MCF 10A (cell line): ENCODE measurements around the gene PDE8B. TPM values are rescaled to one million over a fixed set of nuclear protein-coding genes. Genes with fewer than 3 reads are reported as not detected.
"Not testable (repeated sequence)": the region's sequence is repeated elsewhere in the genome, so short reads cannot be mapped to it uniquely, and the experiment has no call there.

Experiments
- BruUV-seq: library from RNA; stranded (reverse); fragments of 400-500 nt; replicated peaks from 2 replicates; lab custom pipeline; 2021; lab: Mats Ljungman, UMichigan
- CTCF ChIA-PET: fragments of 300-600 bp; sonication (Branson Sonifier 250); formaldehyde crosslinking; extraction: SDS; loops from one replicate; lab custom pipeline; 2021; ENCODE audit warnings: antibody characterized with exemption, inconsistent platforms; lab: Yijun Ruan, JAX
- POLR2A ChIA-PET: fragments of 300-600, 350-650 bp; sonication (Branson Sonifier 250); formaldehyde crosslinking; extraction: SDS; loops from one replicate; lab custom pipeline; 2020; ENCODE audit warnings: antibody characterized with exemption, inconsistent platforms; lab: Yijun Ruan, JAX
- DNase-seq: peaks from one replicate; pipeline ENCODE4 v3.0.0-alpha.2; 2018; ENCODE audit not compliant: unreplicated experiment
- H3K27ac Mint-ChIP-seq: one replicate; pipeline ENCODE4 v1.8.0; 2022; ENCODE audit warnings: mild to moderate bottlenecking, low read depth, mixed read lengths; ENCODE audit not compliant: unreplicated experiment
- H3K27me3 Mint-ChIP-seq: one replicate; pipeline ENCODE4 v1.8.0; 2022; ENCODE audit warnings: mixed read lengths; ENCODE audit not compliant: insufficient read depth, unreplicated experiment
- H3K36me3 Mint-ChIP-seq: one replicate; pipeline ENCODE4 v1.8.0; 2022; ENCODE audit warnings: mild to moderate bottlenecking, moderate library complexity, mixed read lengths; ENCODE audit not compliant: insufficient read depth, unreplicated experiment
- H3K4me1 Mint-ChIP-seq: one replicate; pipeline ENCODE4 v1.8.0; 2022; ENCODE audit warnings: mixed read lengths; ENCODE audit not compliant: insufficient read depth, unreplicated experiment
- H3K4me3 Mint-ChIP-seq: one replicate; pipeline ENCODE4 v1.8.0; 2022; ENCODE audit warnings: mild to moderate bottlenecking, moderate library complexity, mixed read lengths; ENCODE audit not compliant: unreplicated experiment
- H3K9me3 Mint-ChIP-seq: one replicate; pipeline ENCODE4 v1.8.0; 2022; ENCODE audit warnings: mixed read lengths; ENCODE audit not compliant: unreplicated experiment
- intact Hi-C: fragments of 100-400 bp; cut with micrococcal nuclease; formaldehyde crosslinking; loops from 2 replicates; pipeline ENCODE4 v1.14.1; 2022
- total RNA-seq: library from RNA; stranded (reverse); gene quantifications from 2 replicates; pipeline ENCODE4 v1.2.3, GENCODE V29; 2022
- TF ChIP-seq, protein P1 (sequence below): fragments of 200-600 bp; IDR thresholded peaks from one replicate; pipeline ENCODE4 v1.8.0; 2022; ENCODE audit warnings: antibody characterized with exemption, mild to moderate bottlenecking; ENCODE audit not compliant: unreplicated experiment

PDE8B gene
- total RNA-seq, 1 experiment from 2014 or later = not detected

DNA sequence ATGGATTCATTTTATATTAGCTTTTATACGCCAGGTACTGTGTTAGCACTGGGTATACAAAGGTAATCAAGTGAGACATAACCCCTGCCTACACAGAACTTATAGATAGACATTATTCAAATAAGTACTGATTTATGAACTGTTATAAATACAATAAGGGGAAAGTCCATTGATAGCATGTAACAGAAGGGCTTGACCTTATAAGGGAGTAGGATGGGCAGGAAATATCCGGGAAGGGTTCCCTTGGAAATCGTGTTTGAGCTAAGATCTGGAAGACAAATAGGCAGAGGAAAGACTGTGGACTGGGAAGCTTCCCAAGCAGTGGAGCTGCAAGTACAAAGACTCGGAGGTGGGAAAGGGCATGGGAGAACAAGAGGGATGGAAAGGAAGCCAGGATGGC, 170.2 kb downstream of the PDE8B start:
- Mint-ChIP-seq H3K36me3 (no peaks in the 10 kb centered on the region), H3K27ac (no peak overlapping the region), H3K9me3 (no peaks in the 10 kb centered on the region), H3K27me3 (no peaks in the 10 kb centered on the region), H3K4me1 (no peaks in the 10 kb centered on the region), H3K4me3 (no peak overlapping the region)
- CTCF ChIA-PET = no interaction called here
- intact Hi-C loops = no loop called here
- no peak for DNase-seq
- TF ChIP-seq, protein P1, sequence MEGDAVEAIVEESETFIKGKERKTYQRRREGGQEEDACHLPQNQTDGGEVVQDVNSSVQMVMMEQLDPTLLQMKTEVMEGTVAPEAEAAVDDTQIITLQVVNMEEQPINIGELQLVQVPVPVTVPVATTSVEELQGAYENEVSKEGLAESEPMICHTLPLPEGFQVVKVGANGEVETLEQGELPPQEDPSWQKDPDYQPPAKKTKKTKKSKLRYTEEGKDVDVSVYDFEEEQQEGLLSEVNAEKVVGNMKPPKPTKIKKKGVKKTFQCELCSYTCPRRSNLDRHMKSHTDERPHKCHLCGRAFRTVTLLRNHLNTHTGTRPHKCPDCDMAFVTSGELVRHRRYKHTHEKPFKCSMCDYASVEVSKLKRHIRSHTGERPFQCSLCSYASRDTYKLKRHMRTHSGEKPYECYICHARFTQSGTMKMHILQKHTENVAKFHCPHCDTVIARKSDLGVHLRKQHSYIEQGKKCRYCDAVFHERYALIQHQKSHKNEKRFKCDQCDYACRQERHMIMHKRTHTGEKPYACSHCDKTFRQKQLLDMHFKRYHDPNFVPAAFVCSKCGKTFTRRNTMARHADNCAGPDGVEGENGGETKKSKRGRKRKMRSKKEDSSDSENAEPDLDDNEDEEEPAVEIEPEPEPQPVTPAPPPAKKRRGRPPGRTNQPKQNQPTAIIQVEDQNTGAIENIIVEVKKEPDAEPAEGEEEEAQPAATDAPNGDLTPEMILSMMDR = no peak
- POLR2A ChIA-PET = interaction anchor here (0.6 kb wide), 1 partner anchor 322 kb away, joined by 3 read pairs; no protein-coding TSS in a partner anchor
- BruUV-seq = no TSS peak

DNA sequence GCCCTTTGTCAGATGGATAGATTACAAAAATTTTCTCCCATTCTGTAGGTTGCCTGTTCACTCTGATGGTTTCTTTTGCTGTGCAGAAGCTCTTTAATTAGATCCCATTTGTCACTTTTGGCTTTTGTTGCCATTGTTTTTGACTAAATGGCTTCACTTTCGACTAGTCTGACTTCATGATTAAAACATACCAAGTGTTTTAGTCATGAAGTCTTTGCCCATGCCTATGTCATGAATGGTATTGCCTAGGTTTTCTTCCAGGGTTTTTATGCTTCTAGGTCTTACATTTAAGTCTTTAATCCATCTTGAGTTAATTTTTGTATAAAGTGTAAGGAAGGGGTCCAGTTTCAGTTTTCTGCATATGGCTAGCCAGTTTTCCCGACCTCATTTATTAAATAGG, 172.9 kb downstream of the PDE8B start:
- H3K4me1 Mint-ChIP-seq, BruUV-seq, H3K27me3 Mint-ChIP-seq, H3K4me3 Mint-ChIP-seq, DNase-seq, intact Hi-C loops, H3K36me3 Mint-ChIP-seq, CTCF ChIA-PET, POLR2A ChIA-PET, H3K9me3 Mint-ChIP-seq, H3K27ac Mint-ChIP-seq: not testable (repeated sequence)

- H3K36me3 Mint-ChIP-seq, intact Hi-C loops, H3K4me1 Mint-ChIP-seq, H3K4me3 Mint-ChIP-seq, BruUV-seq, H3K27me3 Mint-ChIP-seq, DNase-seq, POLR2A ChIA-PET, H3K9me3 Mint-ChIP-seq, H3K27ac Mint-ChIP-seq: not testable (repeated sequence)
- CTCF ChIA-PET = interaction anchor here (0.6 kb wide), 1 partner anchor 13 kb away, joined by 3 read pairs; no protein-coding TSS in a partner anchor
Measured at GRCh38 chr5:77386340-77386739, 175.9 kb downstream of the PDE8B start.

DNA sequence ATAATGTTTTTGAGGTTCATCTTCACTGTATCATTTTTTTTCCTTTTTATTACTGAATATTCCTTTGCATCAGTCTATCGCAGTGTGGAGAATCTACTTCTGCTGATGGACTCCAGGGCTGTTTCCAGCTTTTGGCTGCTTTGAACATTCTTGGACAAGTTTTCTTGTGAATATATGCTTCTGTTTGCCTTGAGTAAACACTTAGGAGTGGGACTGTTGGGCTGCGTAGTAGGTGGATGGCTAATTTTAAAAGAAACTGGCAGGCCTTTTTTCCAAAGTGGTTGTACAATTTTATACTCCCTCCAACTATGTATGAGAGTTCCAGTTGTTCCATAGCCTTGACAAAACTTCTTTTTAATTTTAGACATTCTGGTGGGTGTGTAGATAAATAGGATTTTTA, 179.3 kb downstream of the PDE8B start:
- no peaks in the 10 kb centered on the region for H3K9me3 Mint-ChIP-seq
- H3K27ac Mint-ChIP-seq = no peak overlapping the region
- DNase-seq = no peak
- ChIA-PET CTCF (no interaction called here), POLR2A (interaction anchor here (0.7 to 1.2 kb wide), 2 partner anchors 12 to 245 kb away, joined by 3 read pairs; no protein-coding TSS in a partner anchor)
- no peak overlapping the region for H3K4me3 Mint-ChIP-seq
- no peaks in the 10 kb centered on the region for H3K36me3 Mint-ChIP-seq
- TF ChIP-seq, protein P1 = no peak
- BruUV-seq = no TSS peak
- intact Hi-C loops = no loop called here
- H3K4me1 Mint-ChIP-seq = no peaks in the 10 kb centered on the region
- no peaks in the 10 kb centered on the region for H3K27me3 Mint-ChIP-seq

GRCh38 chr5:77390221-77390620, 179.7 kb downstream of the PDE8B start:
- CTCF ChIA-PET = no interaction called here
- H3K27ac Mint-ChIP-seq = no peak overlapping the region
- H3K36me3 Mint-ChIP-seq = no peaks in the 10 kb centered on the region
- H3K4me3 Mint-ChIP-seq = no peak overlapping the region
- H3K4me1 Mint-ChIP-seq = no peaks in the 10 kb centered on the region
- no peaks in the 10 kb centered on the region for H3K9me3 Mint-ChIP-seq
- TF ChIP-seq, protein P1 = no peak
- DNase-seq = no peak
- no TSS peak for BruUV-seq
- no peaks in the 10 kb centered on the region for H3K27me3 Mint-ChIP-seq
- POLR2A ChIA-PET = interaction anchor here (0.7 to 1.2 kb wide), 2 partner anchors 11 to 245 kb away, joined by 3 read pairs; no protein-coding TSS in a partner anchor
- intact Hi-C loops = no loop called here
